ENCODE data around the gene ENTREP1.
"Not testable (repeated sequence)": the region's sequence is repeated elsewhere in the genome, so short reads cannot be mapped to it uniquely, and the experiment has no call there.

Gene ENTREP1

GRCh38 chr9:69371001-69371400 is 46.0 kb downstream of the ENTREP1 start:
- no peak for FAIRE-seq

GRCh38 chr9:69376651-69377050 is 51.6 kb downstream of the ENTREP1 start:
- FAIRE-seq: no peak

- FAIRE-seq: no peak
Observed at GRCh38 chr9:69377291-69377690, 52.3 kb downstream of the ENTREP1 start.

- FAIRE-seq: no peak
Observed at GRCh38 chr9:69377981-69378380, 53.0 kb downstream of the ENTREP1 start.

- no peak for FAIRE-seq
Observed at GRCh38 chr9:69379270-69379982, 54.4 kb downstream of the ENTREP1 start.

- FAIRE-seq: no peak
Observed at GRCh38 chr9:69380301-69380700, 55.3 kb downstream of the ENTREP1 start.

GRCh38 chr9:69380811-69381210 is 55.8 kb downstream of the ENTREP1 start:
- FAIRE-seq: no peak

GRCh38 chr9:69382135-69382534 is 57.1 kb downstream of the ENTREP1 start:
- FAIRE-seq: no peak

- FAIRE-seq: no peak
Observed at GRCh38 chr9:69385581-69386033, 60.6 kb downstream of the ENTREP1 start.

GRCh38 chr9:69386651-69387050 is 61.6 kb downstream of the ENTREP1 start:
- FAIRE-seq: no peak

- FAIRE-seq: no peak
Observed at GRCh38 chr9:69388596-69388995, 63.6 kb downstream of the ENTREP1 start.

GRCh38 chr9:69389437-69389995 is 64.5 kb downstream of the ENTREP1 start:
- FAIRE-seq: no peak

GRCh38 chr9:69391487-69391886 is 66.5 kb downstream of the ENTREP1 start:
- FAIRE-seq: no peak

- FAIRE-seq: no peak
Observed at GRCh38 chr9:69391946-69392345, 66.9 kb downstream of the ENTREP1 start.

- FAIRE-seq: no peak
Observed at GRCh38 chr9:69392826-69393225, 67.8 kb downstream of the ENTREP1 start.

- no peak for FAIRE-seq
Observed at GRCh38 chr9:69393425-69393824, 68.4 kb downstream of the ENTREP1 start.

GRCh38 chr9:69395718-69396117 is 70.7 kb downstream of the ENTREP1 start:
- no peak for FAIRE-seq

- FAIRE-seq: no peak
Observed at GRCh38 chr9:69396759-69397158, 71.7 kb downstream of the ENTREP1 start.

GRCh38 chr9:69397384-69398214 is 72.6 kb downstream of the ENTREP1 start:
- no peak for FAIRE-seq

GRCh38 chr9:69400470-69400869 is 75.5 kb downstream of the ENTREP1 start:
- FAIRE-seq: no peak

- not testable (repeated sequence) for FAIRE-seq
Observed at GRCh38 chr9:69409936-69410335, 84.9 kb downstream of the ENTREP1 start.

- no peak for FAIRE-seq
Observed at GRCh38 chr9:69411246-69411645, 86.2 kb downstream of the ENTREP1 start.

- no peak for FAIRE-seq
Observed at GRCh38 chr9:69411931-69412740, 87.1 kb downstream of the ENTREP1 start.

Measured in endometrium (tissue), 2 donors.